ENCODE results near the gene KRT10. TPM values are rescaled to one million over a fixed set of nuclear protein-coding genes. Genes with fewer than 3 reads are reported as not detected.

The KRT10 gene
- total and polyA plus RNA-seq, 2 experiments from 2014 or later, result 9.6 to 123 TPM

GRCh38 chr17:40854175-40854814 is 31.9 kb upstream of the KRT10 start:
- TF ChIP-seq POLR2AphosphoS5 (IDR thresholded peaks at IDR 0.05; ENCODE audit: low read depth) (no peak), ETS1 (IDR thresholded peaks at IDR 0.05) (no peak), ZNF331 (CRISPR knock-in tag; IDR thresholded peaks at IDR 0.05; ENCODE audit: low read depth) (no peak), ZNF114 (CRISPR knock-in tag; IDR thresholded peaks at IDR 0.05) (no peak), EZH2 (IDR thresholded peaks at IDR 0.05; ENCODE audit: low read depth, unreplicated experiment) (no peak), EZH2phosphoT487 (IDR thresholded peaks at IDR 0.05; ENCODE audit: unreplicated experiment) (no peak), REST (IDR thresholded peaks at IDR 0.05; ENCODE audit: unreplicated experiment) (no peak), NANOG (IDR thresholded peaks at IDR 0.05; ENCODE audit: borderline replicate concordance) (no peak), CREB1 (CRISPR knock-in tag; IDR thresholded peaks at IDR 0.05; ENCODE audit: low read depth) (no peak)

GRCh38 chr17:40852364-40852763 is 29.9 kb upstream of the KRT10 start:
- H4K20me1 ChIP-seq (replicated peaks; ENCODE audit: insufficient read depth), result no peaks in the 10 kb centered on the region
- no peaks in the 10 kb centered on the region for H3K9me2 ChIP-seq (ENCODE audit: insufficient read depth)
- H3K4me1 Mint-ChIP-seq, result peaks cover 21% of the 10 kb centered on the region
- DNase-seq (ENCODE audit: low spot score) (no peak), ATAC-seq (no peak)
- no peaks in the 10 kb centered on the region for H3K9me3 Mint-ChIP-seq
- no peak overlapping the region; the same call in 1 of the 2 replicates for H2AFZ ChIP-seq
- no peaks in the 10 kb centered on the region for H3K79me2 ChIP-seq (replicated peaks; ENCODE audit: insufficient read depth)
- H3K27me3 Mint-ChIP-seq (ENCODE audit: insufficient read depth, low read depth, poor library complexity), result peaks cover 4% of the 10 kb centered on the region
- no peak overlapping the region for H3K4me3 ChIP-seq
- TF ChIP-seq REST (IDR thresholded peaks at IDR 0.05; ENCODE audit: unreplicated experiment), result no peak
- H3K4me2 ChIP-seq, result no peak overlapping the region
- H3F3A ChIP-seq (replicated peaks; ENCODE audit: low read depth), result no peaks in the 10 kb centered on the region; the same call in 1 of the 2 replicates
- no peaks in the 10 kb centered on the region for H3K27me3 ChIP-seq (ENCODE audit: insufficient read depth)
- peaks cover 11% of the 10 kb centered on the region for H3K4me1 ChIP-seq (ENCODE audit: insufficient read depth)
- no peak overlapping the region for H3K27ac ChIP-seq (ENCODE audit: low read depth)
- H3K4me3 Mint-ChIP-seq, result no peak overlapping the region
- peak overlapping the region; percentile 13 for H3K27ac Mint-ChIP-seq
- H3K36me3 ChIP-seq (ENCODE audit: insufficient read depth), result no peaks in the 10 kb centered on the region
- no peaks in the 10 kb centered on the region for H3K36me3 Mint-ChIP-seq (ENCODE audit: low read depth)

More at GRCh38 chr17:40854175-40854814, 31.9 kb upstream of the KRT10 start:
- no peak overlapping the region for H3K27ac ChIP-seq (ENCODE audit: low read depth)
- 0 out of 2 replicates have a peak, but pooled peaks cover 5% of the 10 kb centered on the region for H3K27me3 ChIP-seq (ENCODE audit: insufficient read depth)
- H3K9me2 ChIP-seq (ENCODE audit: insufficient read depth), result no peaks in the 10 kb centered on the region
- H3K4me1 Mint-ChIP-seq, result peaks cover 26% of the 10 kb centered on the region
- no peak overlapping the region for H3K4me3 ChIP-seq
- no peak overlapping the region for H3K27ac Mint-ChIP-seq
- H2AFZ ChIP-seq, result no peak overlapping the region
- H3K4me2 ChIP-seq, result peak overlapping the region; percentile 52
- DNase-seq (ENCODE audit: low spot score) (no peak), ATAC-seq (no peak)
- no peak overlapping the region for H3K4me3 Mint-ChIP-seq
- H3K79me2 ChIP-seq (replicated peaks; ENCODE audit: insufficient read depth), result no peaks in the 10 kb centered on the region
- 0 out of 3 replicates have a peak, but pooled peaks cover 2% of the 10 kb centered on the region for H3K36me3 Mint-ChIP-seq (ENCODE audit: low read depth)
- peaks cover 15% of the 10 kb centered on the region for H3K4me1 ChIP-seq (ENCODE audit: insufficient read depth)
- H3F3A ChIP-seq (replicated peaks; ENCODE audit: low read depth), result no peaks in the 10 kb centered on the region; the same call in 1 of the 2 replicates
- no peaks in the 10 kb centered on the region for H4K20me1 ChIP-seq (replicated peaks; ENCODE audit: insufficient read depth)
- H3K27me3 Mint-ChIP-seq (ENCODE audit: insufficient read depth, low read depth, poor library complexity), result peaks cover 9% of the 10 kb centered on the region
- H3K9me3 Mint-ChIP-seq, result no peaks in the 10 kb centered on the region
- H3K36me3 ChIP-seq (ENCODE audit: insufficient read depth), result no peaks in the 10 kb centered on the region
